ENCODE measurements around the gene CFAP46.

Gene CFAP46

GRCh38 chr10:132817701-132818211, 124.6 kb downstream of the CFAP46 start:
- Histone ChIP-seq H3K4me3 (no peak overlapping the region), H3K27me3 (peaks cover 0 to 41% of the 10 kb centered on the region in 2 donors), H3K9me3 (no peaks in the 10 kb centered on the region), H3K27ac (no peak overlapping the region), H3K36me3 (no peaks in the 10 kb centered on the region), H3K4me1 (no peaks in the 10 kb centered on the region)
- TF ChIP-seq, protein P1, sequence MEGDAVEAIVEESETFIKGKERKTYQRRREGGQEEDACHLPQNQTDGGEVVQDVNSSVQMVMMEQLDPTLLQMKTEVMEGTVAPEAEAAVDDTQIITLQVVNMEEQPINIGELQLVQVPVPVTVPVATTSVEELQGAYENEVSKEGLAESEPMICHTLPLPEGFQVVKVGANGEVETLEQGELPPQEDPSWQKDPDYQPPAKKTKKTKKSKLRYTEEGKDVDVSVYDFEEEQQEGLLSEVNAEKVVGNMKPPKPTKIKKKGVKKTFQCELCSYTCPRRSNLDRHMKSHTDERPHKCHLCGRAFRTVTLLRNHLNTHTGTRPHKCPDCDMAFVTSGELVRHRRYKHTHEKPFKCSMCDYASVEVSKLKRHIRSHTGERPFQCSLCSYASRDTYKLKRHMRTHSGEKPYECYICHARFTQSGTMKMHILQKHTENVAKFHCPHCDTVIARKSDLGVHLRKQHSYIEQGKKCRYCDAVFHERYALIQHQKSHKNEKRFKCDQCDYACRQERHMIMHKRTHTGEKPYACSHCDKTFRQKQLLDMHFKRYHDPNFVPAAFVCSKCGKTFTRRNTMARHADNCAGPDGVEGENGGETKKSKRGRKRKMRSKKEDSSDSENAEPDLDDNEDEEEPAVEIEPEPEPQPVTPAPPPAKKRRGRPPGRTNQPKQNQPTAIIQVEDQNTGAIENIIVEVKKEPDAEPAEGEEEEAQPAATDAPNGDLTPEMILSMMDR (IDR thresholded peaks at IDR 0.05): no peak
- intact Hi-C loops (cut with DNase I; ENCODE audit: low total_unique reads): no loop called here
- DNase-seq: peak in 1 of 2 donors; percentile 49

DNA sequence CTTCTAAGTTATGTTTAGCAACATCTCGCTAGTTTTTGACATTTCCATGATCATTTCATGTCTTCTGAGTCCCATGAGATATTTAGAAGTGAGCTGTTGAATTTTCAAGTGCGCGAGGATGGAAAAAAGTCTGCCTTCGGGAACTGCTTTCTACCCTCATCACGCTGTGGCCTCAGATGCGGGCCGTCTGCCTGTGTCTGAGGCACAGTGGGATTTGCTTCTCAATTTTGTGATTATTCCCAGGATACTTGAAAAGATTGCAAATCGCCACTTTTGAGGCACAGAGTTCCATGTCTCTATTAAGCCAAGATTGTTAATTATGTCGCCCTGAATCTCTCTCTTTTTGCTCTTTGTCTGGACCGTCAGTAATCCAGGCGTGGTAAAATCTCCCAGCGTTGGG, 125.7 kb downstream of the CFAP46 start:
- intact Hi-C loops (cut with DNase I; ENCODE audit: low total_unique reads): no loop called here
- Histone ChIP-seq H3K27ac (no peak overlapping the region), H3K27me3 (peaks cover 0 to 52% of the 10 kb centered on the region in 2 donors), H3K4me3 (no peak overlapping the region), H3K9me3 (no peaks in the 10 kb centered on the region), H3K36me3 (no peaks in the 10 kb centered on the region), H3K4me1 (no peaks in the 10 kb centered on the region)
- TF ChIP-seq, protein P1 (IDR thresholded peaks at IDR 0.05): no peak
- DNase-seq: no peak

GRCh38 chr10:132815168-132815857, 127.1 kb downstream of the CFAP46 start:
- peak in 1 of 2 donors; percentile 48 for DNase-seq
- no peaks in the 10 kb centered on the region for H3K36me3 ChIP-seq
- intact Hi-C loops (cut with DNase I; ENCODE audit: low total_unique reads): no loop called here
- H3K27ac ChIP-seq: no peak overlapping the region
- no peaks in the 10 kb centered on the region for H3K9me3 ChIP-seq
- TF ChIP-seq, protein P1 (IDR thresholded peaks at IDR 0.05): no peak
- H3K4me1 ChIP-seq: no peaks in the 10 kb centered on the region
- no peak overlapping the region for H3K4me3 ChIP-seq
- H3K27me3 ChIP-seq: peaks cover 0 to 66% of the 10 kb centered on the region in 2 donors

GRCh38 chr10:132814469-132814856, 127.9 kb downstream of the CFAP46 start:
- no peak overlapping the region for H3K27ac ChIP-seq
- H3K4me1 ChIP-seq: no peaks in the 10 kb centered on the region
- TF ChIP-seq, protein P1 (IDR thresholded peaks at IDR 0.05): no peak
- H3K36me3 ChIP-seq: no peaks in the 10 kb centered on the region
- no peaks in the 10 kb centered on the region for H3K9me3 ChIP-seq
- intact Hi-C loops (cut with DNase I; ENCODE audit: low total_unique reads): no loop called here
- no peak overlapping the region for H3K4me3 ChIP-seq
- H3K27me3 ChIP-seq: peaks cover 0 to 70% of the 10 kb centered on the region in 2 donors
- DNase-seq: peak in 1 of 2 donors; percentile 57

- TF ChIP-seq, protein P1 (IDR thresholded peaks at IDR 0.05): no peak
- no peak overlapping the region for H3K27ac ChIP-seq
- H3K27me3 ChIP-seq: peaks cover 0 to 76% of the 10 kb centered on the region in 2 donors
- no peaks in the 10 kb centered on the region for H3K4me1 ChIP-seq
- H3K36me3 ChIP-seq: no peaks in the 10 kb centered on the region
- intact Hi-C loops (cut with DNase I; ENCODE audit: low total_unique reads): no loop called here
- H3K9me3 ChIP-seq: no peaks in the 10 kb centered on the region
- no peak overlapping the region for H3K4me3 ChIP-seq
- peak in 1 of 2 donors; percentile 55 for DNase-seq
Observed at GRCh38 chr10:132813560-132814468, 128.6 kb downstream of the CFAP46 start.

All from tibial artery (tissue), 4 donors.